Fibroblast of villous mesenchyme (primary cell): Measurements from ENCODE around the gene ARIH2. TPM values are rescaled to one million over a fixed set of nuclear protein-coding genes. Genes with fewer than 3 reads are reported as not detected.

Experiments
- DNase-seq: peaks from one replicate; pipeline ENCODE4 v3.0.0-alpha.2; 2010; ENCODE audit warnings: low read depth
- H3K4me3 ChIP-seq: 2 replicates; pipeline ENCODE4 v1.5.1; 2011; ENCODE audit warnings: low read depth, mild to moderate bottlenecking, low read length
- CTCF ChIP-seq: IDR thresholded peaks from 2 replicates; pipeline ENCODE4 v1.5.1; 2012; ENCODE audit warnings: low read depth, mild to moderate bottlenecking, low read length; ENCODE audit not compliant: insufficient read depth
- total RNA-seq: library from RNA; depleted of rRNA; stranded (reverse); fragments of >200 nt; gene quantifications from 2 replicates; pipeline ENCODE4 v1.2.3, GENCODE V29; 2012

ARIH2 gene
- total RNA-seq, 1 donor, result 87.2 TPM

GRCh38 chr3:48929358-48930035 is 10.9 kb downstream of the ARIH2 start:
- no peak for DNase-seq
- TF ChIP-seq CTCF, result no peak
- no peak overlapping the region for H3K4me3 ChIP-seq

DNA sequence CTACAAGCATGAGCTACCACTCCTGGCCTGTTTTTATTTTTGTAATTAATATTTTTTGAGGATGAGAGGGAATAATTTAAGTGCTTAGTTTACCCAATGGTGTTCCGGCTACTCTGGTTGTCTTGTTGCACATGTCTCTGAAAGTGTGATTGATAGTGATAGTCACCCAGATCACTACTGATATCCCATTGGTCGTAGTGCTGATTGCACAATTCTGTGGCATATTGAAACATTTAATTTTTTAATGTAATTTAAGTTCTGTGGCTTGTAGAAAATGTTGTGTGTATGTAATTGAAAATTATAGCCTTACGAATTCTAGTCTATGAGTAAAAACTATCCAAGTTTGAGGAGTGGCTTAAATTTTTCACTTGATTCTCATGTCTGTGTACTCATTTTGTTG is 11.9 kb downstream of the ARIH2 start:
- DNase-seq, result no peak
- no peak overlapping the region for H3K4me3 ChIP-seq
- TF ChIP-seq CTCF, result no peak

- no peak overlapping the region for H3K4me3 ChIP-seq
- no peak for DNase-seq
- TF ChIP-seq CTCF, result no peak
Observed at GRCh38 chr3:48931944-48932580, 13.4 kb downstream of the ARIH2 start.

DNA sequence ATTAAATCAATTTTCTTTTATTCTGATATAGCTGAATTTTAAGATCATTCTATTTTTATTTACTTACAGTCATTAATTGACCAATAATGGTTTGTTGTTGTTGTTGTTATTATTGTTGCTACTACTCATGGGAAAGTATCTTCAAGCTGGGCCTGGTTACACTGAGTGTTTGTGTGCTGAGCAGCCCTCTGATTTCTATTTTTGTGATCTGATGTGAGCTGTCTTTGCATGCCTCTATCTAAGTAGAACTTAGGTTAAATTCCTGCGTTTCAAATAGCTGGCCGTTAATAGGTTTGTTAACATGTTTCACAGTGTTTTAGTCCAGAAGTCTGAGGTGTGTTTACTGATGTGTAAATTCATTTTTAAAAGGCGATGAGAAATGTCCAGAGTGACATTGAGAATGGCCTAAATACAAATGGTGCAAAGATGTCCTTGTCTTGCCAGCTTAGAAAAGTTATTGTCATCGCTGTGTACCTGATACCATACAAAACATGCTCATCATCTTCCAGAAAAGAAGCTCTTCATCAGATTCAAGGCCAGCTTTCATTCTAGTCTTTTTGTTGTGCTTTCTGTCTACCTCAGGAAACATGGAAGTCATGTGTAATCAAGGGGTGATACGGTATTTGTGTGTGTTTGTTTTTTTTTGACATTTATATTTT is 15.8 kb downstream of the ARIH2 start:
- no peak for TF ChIP-seq CTCF
- DNase-seq, result no peak
- H3K4me3 ChIP-seq, result no peak overlapping the region

- DNase-seq, result no peak
- TF ChIP-seq CTCF, result no peak
- H3K4me3 ChIP-seq, result no peak overlapping the region
Observed at GRCh38 chr3:48935530-48935929, 16.9 kb downstream of the ARIH2 start.

- no peak for DNase-seq
- TF ChIP-seq CTCF, result no peak
- no peak overlapping the region for H3K4me3 ChIP-seq
Observed at GRCh38 chr3:48938156-48938555, 19.5 kb downstream of the ARIH2 start.
